HG03108 (cell line): Measurements from ENCODE around the gene BRAT1.
A peak's percentile ranks its signal among the peaks of the same experiment; 100 is the strongest.
"Not testable (repeated sequence)": the region's sequence is repeated elsewhere in the genome, so short reads cannot be mapped to it uniquely, and the experiment has no call there.

Source experiments
- ATAC-seq: cut with Tn5 transposase; IDR thresholded peaks from one replicate; pipeline ENCODE4 v1.9.1; 2021; ENCODE audit warnings: moderate library complexity; ENCODE audit not compliant: unreplicated experiment

Gene BRAT1

GRCh38 chr7:2555121-2556052, at the start of gene BRAT1:
TSS of gene BRAT1 (minus strand) at chr7:2555524. CDS start at chr7:2554431, 1,093 bp downstream.
- peak; percentile 63 for ATAC-seq

- no peak for ATAC-seq
These were observed 49.4 kb upstream of the BRAT1 start for GRCh38 chr7:2604608-2605174.

GRCh38 chr7:2603044-2603965, 48.0 kb upstream of the BRAT1 start:
- no peak for ATAC-seq

GRCh38 chr7:2602406-2603043, 47.2 kb upstream of the BRAT1 start:
- ATAC-seq: no peak

GRCh38 chr7:2601907-2602306, 46.6 kb upstream of the BRAT1 start:
- ATAC-seq: no peak

GRCh38 chr7:2601065-2601464, 45.7 kb upstream of the BRAT1 start:
- ATAC-seq: no peak

GRCh38 chr7:2598154-2598823, 43.0 kb upstream of the BRAT1 start:
- ATAC-seq: no peak

GRCh38 chr7:2597273-2597640, 41.9 kb upstream of the BRAT1 start:
- ATAC-seq: no peak

GRCh38 chr7:2596464-2597272, 41.3 kb upstream of the BRAT1 start:
- no peak for ATAC-seq

GRCh38 chr7:2595258-2595860, 40.0 kb upstream of the BRAT1 start:
- ATAC-seq: no peak

GRCh38 chr7:2594599-2594998, 39.3 kb upstream of the BRAT1 start:
- no peak for ATAC-seq

GRCh38 chr7:2593036-2593727, 37.9 kb upstream of the BRAT1 start:
- ATAC-seq: no peak

GRCh38 chr7:2592375-2592865, 37.1 kb upstream of the BRAT1 start:
- no peak for ATAC-seq

GRCh38 chr7:2589941-2590340, 34.6 kb upstream of the BRAT1 start:
- not testable (repeated sequence) for ATAC-seq

GRCh38 chr7:2589341-2589740, 34.0 kb upstream of the BRAT1 start:
- no peak for ATAC-seq

GRCh38 chr7:2587778-2588177, 32.5 kb upstream of the BRAT1 start:
- ATAC-seq: no peak

- ATAC-seq: no peak
These were observed 31.8 kb upstream of the BRAT1 start for GRCh38 chr7:2587134-2587533.

- no peak for ATAC-seq
These were observed 31.1 kb upstream of the BRAT1 start for GRCh38 chr7:2586326-2587020.
